GM12873 (cell line): ENCODE results near the gene TENM3.

ENCODE experiments used
- TF ChIP-seq, protein P1 (sequence below): IDR thresholded peaks from 2 replicates; pipeline ENCODE4 v1.5.1; 2012; ENCODE audit warnings: low read depth, mild to moderate bottlenecking, moderate library complexity, low read length, control low read depth; ENCODE audit not compliant: insufficient read depth; ENCODE audit errors: missing control alignments

TENM3 gene

DNA sequence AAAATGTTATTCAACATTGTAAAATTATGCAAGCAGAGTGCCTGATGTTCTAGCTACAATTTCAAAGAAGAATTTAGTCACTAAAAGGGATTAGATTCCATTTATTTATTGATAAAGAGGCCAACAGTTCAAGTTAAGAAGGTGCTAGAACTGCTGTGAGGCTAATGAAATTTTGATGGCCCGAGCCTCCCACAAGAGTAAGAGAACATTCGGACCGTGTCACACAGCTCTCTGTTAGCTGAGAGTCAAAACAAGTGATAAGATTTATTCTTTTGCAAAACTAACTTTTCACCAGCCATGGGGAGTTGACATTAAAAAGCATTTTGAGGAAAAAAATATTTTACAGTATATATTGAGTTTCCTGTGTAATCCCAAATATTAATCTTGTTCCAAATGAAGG, 106.8 kb downstream of the TENM3 start:
- TF ChIP-seq, protein P1, sequence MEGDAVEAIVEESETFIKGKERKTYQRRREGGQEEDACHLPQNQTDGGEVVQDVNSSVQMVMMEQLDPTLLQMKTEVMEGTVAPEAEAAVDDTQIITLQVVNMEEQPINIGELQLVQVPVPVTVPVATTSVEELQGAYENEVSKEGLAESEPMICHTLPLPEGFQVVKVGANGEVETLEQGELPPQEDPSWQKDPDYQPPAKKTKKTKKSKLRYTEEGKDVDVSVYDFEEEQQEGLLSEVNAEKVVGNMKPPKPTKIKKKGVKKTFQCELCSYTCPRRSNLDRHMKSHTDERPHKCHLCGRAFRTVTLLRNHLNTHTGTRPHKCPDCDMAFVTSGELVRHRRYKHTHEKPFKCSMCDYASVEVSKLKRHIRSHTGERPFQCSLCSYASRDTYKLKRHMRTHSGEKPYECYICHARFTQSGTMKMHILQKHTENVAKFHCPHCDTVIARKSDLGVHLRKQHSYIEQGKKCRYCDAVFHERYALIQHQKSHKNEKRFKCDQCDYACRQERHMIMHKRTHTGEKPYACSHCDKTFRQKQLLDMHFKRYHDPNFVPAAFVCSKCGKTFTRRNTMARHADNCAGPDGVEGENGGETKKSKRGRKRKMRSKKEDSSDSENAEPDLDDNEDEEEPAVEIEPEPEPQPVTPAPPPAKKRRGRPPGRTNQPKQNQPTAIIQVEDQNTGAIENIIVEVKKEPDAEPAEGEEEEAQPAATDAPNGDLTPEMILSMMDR: no peak

DNA sequence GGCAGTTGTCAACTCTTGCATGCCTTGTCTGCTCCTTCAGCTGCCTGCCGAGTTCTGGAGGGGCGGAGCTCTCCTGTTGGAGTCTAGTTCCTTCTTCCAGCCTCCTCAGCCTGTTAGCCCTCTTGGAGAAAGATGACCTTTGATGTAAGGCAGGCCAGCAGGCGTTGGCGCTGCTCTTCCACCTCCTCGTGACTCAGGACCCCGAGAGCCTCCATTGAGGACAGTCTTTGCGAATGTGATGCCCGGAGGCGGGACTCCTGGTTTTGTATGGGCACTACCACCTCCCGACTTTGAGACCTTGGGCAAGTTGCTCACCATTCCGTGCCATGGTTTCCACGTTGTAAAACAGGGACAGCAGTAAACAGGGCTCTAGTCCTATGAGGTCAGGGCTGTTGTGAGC, 108.3 kb downstream of the TENM3 start:
- TF ChIP-seq, protein P1: no peak

DNA sequence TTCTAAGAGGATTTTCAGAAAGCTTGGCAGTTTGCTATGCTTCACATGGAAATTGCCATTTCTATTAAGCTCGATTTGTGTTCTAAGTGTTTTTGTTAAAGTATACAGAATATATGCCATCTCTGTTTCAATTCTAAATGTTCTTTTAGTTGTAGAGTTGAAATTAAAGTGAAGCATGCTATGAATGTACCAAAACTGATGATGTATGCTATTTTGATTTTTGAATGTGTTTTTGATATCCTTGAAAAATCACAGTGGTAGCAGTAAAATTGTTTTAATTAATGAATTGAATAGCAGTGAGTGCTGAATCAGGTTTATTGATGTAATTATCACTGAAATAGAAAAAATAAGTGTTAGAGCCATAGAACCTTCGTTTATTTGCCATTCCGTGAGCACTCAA, 110.9 kb downstream of the TENM3 start:
- TF ChIP-seq, protein P1: no peak

DNA sequence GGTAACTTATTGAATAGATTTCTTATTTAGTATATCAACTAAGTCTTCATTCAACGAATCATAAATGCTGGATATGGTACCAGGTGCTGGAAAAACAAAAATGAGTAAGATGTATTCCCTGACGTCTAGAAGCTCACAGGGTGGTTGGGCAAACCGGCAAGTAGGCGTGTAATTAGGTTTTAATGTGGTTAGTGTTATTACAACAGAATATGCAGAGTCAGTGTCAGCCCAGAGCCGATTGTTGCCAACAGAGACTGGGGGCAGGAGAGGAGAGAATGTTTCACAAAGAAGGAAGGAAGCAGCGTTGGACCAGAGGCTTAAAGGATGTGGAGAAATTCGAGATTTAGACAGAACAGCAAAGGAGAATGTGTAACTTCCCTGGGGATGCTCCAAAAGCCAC, 111.7 kb downstream of the TENM3 start:
- TF ChIP-seq, protein P1: no peak

DNA sequence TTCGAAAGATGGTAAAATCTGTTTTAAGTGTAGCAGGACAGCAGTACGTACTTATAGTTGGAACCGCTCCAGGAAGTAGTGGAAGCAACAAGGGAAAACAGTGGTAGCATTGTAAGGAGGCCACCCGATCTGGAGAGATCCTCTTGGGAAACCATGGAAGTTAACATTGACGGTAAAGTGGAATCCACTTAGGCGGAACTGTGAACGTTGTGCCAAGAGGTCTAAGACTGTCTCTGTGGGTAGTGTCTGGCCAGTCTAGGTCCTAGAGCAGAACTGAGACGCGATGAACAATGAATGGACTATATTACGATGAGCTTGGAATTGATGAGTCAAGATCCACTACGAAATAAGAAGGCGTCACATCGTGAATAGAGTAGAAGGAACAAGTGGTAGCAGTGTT, 124.0 kb downstream of the TENM3 start:
- TF ChIP-seq, protein P1: no peak

DNA sequence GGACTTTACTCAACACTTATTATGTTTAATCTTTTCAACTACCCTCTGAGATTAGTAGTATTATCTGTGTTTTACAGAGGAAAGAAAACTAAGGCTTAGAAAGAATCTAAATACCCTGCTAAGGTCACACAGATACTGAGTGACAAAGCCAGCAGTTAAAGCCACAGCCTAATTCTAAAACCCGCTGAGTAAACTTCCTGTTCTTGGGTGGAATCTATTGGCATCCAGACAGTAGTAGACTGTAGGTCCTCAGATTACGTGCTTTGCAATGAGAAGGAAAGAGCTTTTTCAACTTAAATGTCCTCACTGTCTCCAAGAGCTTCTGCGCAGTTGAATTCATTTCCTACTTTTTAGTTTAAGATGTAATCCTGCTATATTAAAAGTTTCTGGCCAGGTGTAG, 126.0 kb downstream of the TENM3 start:
- TF ChIP-seq, protein P1: no peak

DNA sequence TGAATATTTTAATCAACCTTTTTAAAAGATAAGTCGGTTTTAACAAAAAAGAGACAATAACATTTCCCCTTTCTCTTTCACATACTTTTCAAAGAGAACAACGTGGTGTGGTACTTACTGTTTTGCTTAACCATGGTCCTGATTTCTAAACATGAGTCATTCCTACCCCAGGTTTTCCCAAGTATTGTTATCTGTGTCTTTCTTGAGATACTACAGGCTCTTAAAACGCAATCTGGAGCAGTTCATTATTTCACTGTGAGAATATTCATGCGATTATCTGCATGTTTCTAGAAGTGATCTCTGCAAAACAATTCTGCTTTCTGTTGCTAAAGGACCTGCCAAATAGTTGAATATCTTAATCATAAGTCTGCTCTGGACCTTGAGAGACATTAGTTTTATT, 127.3 kb downstream of the TENM3 start:
- TF ChIP-seq, protein P1: no peak
